BE2C (cell line): ENCODE data around the gene ZBTB46.

Experiments used
- DNase-seq: peaks from one replicate; pipeline ENCODE4 v3.0.0-alpha.2; 2020
- H3K27me3 ChIP-seq: fragments of 250-450 bp; sonication (Bioruptor Pico); 2 replicates; pipeline ENCODE4 v1.5.1; 2020; ENCODE audit warnings: mild to moderate bottlenecking
- H3K36me3 ChIP-seq: fragments of 250-450 bp; sonication (Bioruptor Pico); 2 replicates; pipeline ENCODE4 v1.5.1; 2020; ENCODE audit warnings: mild to moderate bottlenecking
- H3K4me1 ChIP-seq: fragments of 250-450 bp; sonication (Bioruptor Pico); 2 replicates; pipeline ENCODE4 v1.5.1; 2020
- H3K4me3 ChIP-seq: 2 replicates; pipeline ENCODE4 v1.5.1; 2011; ENCODE audit warnings: low read depth, low read length
- H3K9me3 ChIP-seq: fragments of 250-450 bp; sonication (Bioruptor Pico); 2 replicates; pipeline ENCODE4 v1.5.1; 2020
- CTCF ChIP-seq: IDR thresholded peaks from 2 replicates; pipeline ENCODE4 v1.5.1; 2012; ENCODE audit warnings: mild to moderate bottlenecking, low read depth, low read length

ZBTB46 gene

GRCh38 chr20:63745961-63746731 lies 84.9 kb downstream of the ZBTB46 start:
- no peak for DNase-seq
- H3K27me3 ChIP-seq, result no peaks in the 10 kb centered on the region
- H3K9me3 ChIP-seq, result no peaks in the 10 kb centered on the region
- peaks cover 14% of the 10 kb centered on the region for H3K36me3 ChIP-seq
- TF ChIP-seq CTCF, result no peak
- peaks cover 5% of the 10 kb centered on the region for H3K4me1 ChIP-seq
- no peak overlapping the region for H3K4me3 ChIP-seq

GRCh38 chr20:63745424-63745805 lies 85.6 kb downstream of the ZBTB46 start:
- peaks cover 3% of the 10 kb centered on the region for H3K4me1 ChIP-seq
- no peaks in the 10 kb centered on the region for H3K9me3 ChIP-seq
- no peak overlapping the region for H3K4me3 ChIP-seq
- no peak for TF ChIP-seq CTCF
- peaks cover 14% of the 10 kb centered on the region for H3K36me3 ChIP-seq
- DNase-seq, result no peak
- H3K27me3 ChIP-seq, result no peaks in the 10 kb centered on the region

- no peaks in the 10 kb centered on the region for H3K27me3 ChIP-seq
- H3K36me3 ChIP-seq, result peaks cover 14% of the 10 kb centered on the region
- H3K4me3 ChIP-seq, result no peak overlapping the region
- peaks cover 3% of the 10 kb centered on the region for H3K4me1 ChIP-seq
- no peak for DNase-seq
- TF ChIP-seq CTCF, result no peak
- no peaks in the 10 kb centered on the region for H3K9me3 ChIP-seq
Observed at GRCh38 chr20:63744574-63745423, 86.3 kb downstream of the ZBTB46 start.

- peaks cover 4% of the 10 kb centered on the region for H3K4me1 ChIP-seq
- peaks cover 2% of the 10 kb centered on the region; the same call in 1 of the 2 replicates for H3K27me3 ChIP-seq
- TF ChIP-seq CTCF, result no peak
- no peak for DNase-seq
- no peak overlapping the region for H3K4me3 ChIP-seq
- no peaks in the 10 kb centered on the region for H3K9me3 ChIP-seq
- peaks cover 14% of the 10 kb centered on the region for H3K36me3 ChIP-seq
Observed at GRCh38 chr20:63744158-63744557, 86.9 kb downstream of the ZBTB46 start.

- Histone ChIP-seq H3K4me3 (no peak overlapping the region), H3K36me3 (peaks cover 14% of the 10 kb centered on the region), H3K27me3 (peaks cover 3% of the 10 kb centered on the region; the same call in 1 of the 2 replicates), H3K4me1 (peaks cover 6% of the 10 kb centered on the region), H3K9me3 (no peaks in the 10 kb centered on the region)
- no peak for TF ChIP-seq CTCF
- DNase-seq, result no peak
Observed at GRCh38 chr20:63743210-63743970, 87.7 kb downstream of the ZBTB46 start.
